Hepatocyte (in vitro differentiated cells): ENCODE data around the gene TMEM41B.
"Not testable (repeated sequence)": the region's sequence is repeated elsewhere in the genome, so short reads cannot be mapped to it uniquely, and the experiment has no call there.

Experiments
- CTCF ChIP-seq: fragments of 200-600 bp; sonication (generic); IDR thresholded peaks from 2 replicates; pipeline ENCODE4 v1.5.1; 2016; ENCODE audit warnings: antibody characterized with exemption, mild to moderate bottlenecking; ENCODE audit not compliant: poor library complexity
- EZH2 ChIP-seq: fragments of 200-600 bp; sonication (generic); IDR thresholded peaks from 2 replicates; pipeline ENCODE4 v1.6.1; 2016; ENCODE audit warnings: antibody characterized with exemption, mild to moderate bottlenecking, borderline replicate concordance
- EZH2phosphoT487 ChIP-seq: fragments of 200-600 bp; sonication (generic); IDR thresholded peaks from one replicate; pipeline ENCODE4 v1.6.1; 2018; ENCODE audit warnings: antibody characterized with exemption, mild to moderate bottlenecking, low read depth, moderate library complexity; ENCODE audit not compliant: unreplicated experiment, severe bottlenecking

GRCh38 chr11:9319377-9320001, 5.1 kb upstream of the TMEM41B start:
- TF ChIP-seq CTCF, EZH2phosphoT487, EZH2: not testable (repeated sequence)
